Fibroblast of mammary gland (primary cell): Measurements from ENCODE around the gene CUEDC2.

Experiments
- DNase-seq: peaks from one replicate; pipeline ENCODE4 v3.0.0-alpha.2; 2010; ENCODE audit warnings: low read depth
- H3K4me3 ChIP-seq: 2 replicates; pipeline ENCODE4 v1.5.1; 2011; ENCODE audit warnings: low read depth, mild to moderate bottlenecking, low read length, moderate library complexity; ENCODE audit not compliant: control insufficient read depth
- CTCF ChIP-seq: conservative IDR thresholded peaks from 2 replicates; pipeline ENCODE4 v1.5.1; 2011; ENCODE audit warnings: low read depth, low read length, inconsistent platforms; ENCODE audit not compliant: control insufficient read depth, insufficient read depth

The CUEDC2 gene

GRCh38 chr10:102424916-102425315 lies 7.5 kb downstream of the CUEDC2 start:
- TF ChIP-seq CTCF: no peak
- no peak overlapping the region for H3K4me3 ChIP-seq
- DNase-seq: no peak

GRCh38 chr10:102424145-102424544 lies 8.2 kb downstream of the CUEDC2 start:
- no peak overlapping the region for H3K4me3 ChIP-seq
- TF ChIP-seq CTCF: no peak
- no peak for DNase-seq

GRCh38 chr10:102423372-102423968 lies 8.9 kb downstream of the CUEDC2 start:
- H3K4me3 ChIP-seq: no peak overlapping the region
- no peak for DNase-seq
- TF ChIP-seq CTCF: no peak

GRCh38 chr10:102422545-102423129 lies 9.7 kb downstream of the CUEDC2 start:
- peak; percentile 69 for DNase-seq

GRCh38 chr10:102421757-102422512 lies 10.4 kb downstream of the CUEDC2 start:
- peak overlapping the region; percentile 81 for H3K4me3 ChIP-seq
- no peak for TF ChIP-seq CTCF
- DNase-seq: no peak

More at GRCh38 chr10:102422545-102423129, 9.7 kb downstream of the CUEDC2 start:
- peak overlapping the region; percentile 81 for H3K4me3 ChIP-seq
- TF ChIP-seq CTCF: peak; percentile 69

GRCh38 chr10:102421507-102421756 lies 10.9 kb downstream of the CUEDC2 start:
- DNase-seq: no peak
- peak overlapping the region; percentile 81 for H3K4me3 ChIP-seq
- no peak for TF ChIP-seq CTCF
